DMS 273 treated with DMSO at 0.1 percent for 48 hours (cell line): ENCODE results near the gene M6PR.
"Not testable (repeated sequence)": the region's sequence is repeated elsewhere in the genome, so short reads cannot be mapped to it uniquely, and the experiment has no call there.

Experiments
- DNase-seq: peaks from one replicate; lab custom pipeline; 2025; lab: John Stamatoyannopoulos, UW

M6PR gene

GRCh38 chr12:8912914-8913313, 36.5 kb downstream of the M6PR start:
- DNase-seq = no peak

- no peak for DNase-seq
Observed at GRCh38 chr12:8911606-8912268, 37.7 kb downstream of the M6PR start.

GRCh38 chr12:8909752-8910151, 39.7 kb downstream of the M6PR start:
- DNase-seq = no peak

GRCh38 chr12:8907513-8907912, 41.9 kb downstream of the M6PR start:
- peak; percentile 24 for DNase-seq

GRCh38 chr12:8906266-8907180, 42.9 kb downstream of the M6PR start:
- DNase-seq = no peak

GRCh38 chr12:8905546-8905945, 43.9 kb downstream of the M6PR start:
- no peak for DNase-seq

GRCh38 chr12:8904665-8905064, 44.8 kb downstream of the M6PR start:
- DNase-seq = no peak

- no peak for DNase-seq
Observed at GRCh38 chr12:8903646-8904045, 45.8 kb downstream of the M6PR start.

- DNase-seq = not testable (repeated sequence)
Observed at GRCh38 chr12:8902703-8903102, 46.7 kb downstream of the M6PR start.

GRCh38 chr12:8899830-8900229, 49.6 kb downstream of the M6PR start:
- no peak for DNase-seq

- no peak for DNase-seq
Observed at GRCh38 chr12:8897081-8897480, 52.4 kb downstream of the M6PR start.

- DNase-seq = no peak
Observed at GRCh38 chr12:8894986-8895385, 54.5 kb downstream of the M6PR start.

- DNase-seq = no peak
Observed at GRCh38 chr12:8894378-8894777, 55.1 kb downstream of the M6PR start.

GRCh38 chr12:8891976-8892375, 57.5 kb downstream of the M6PR start:
- DNase-seq = no peak
